HCT116 (cell line): ENCODE results near the gene RTL3. TPM values are rescaled to one million over a fixed set of nuclear protein-coding genes. Genes with fewer than 3 reads are reported as not detected.

ENCODE experiments used
- ATAC-seq: fragments of 200-7000 bp; cut with Tn5 transposase; 2 replicates; pipeline ENCODE4 v1.9.1; 2020; ENCODE audit warnings: mild to moderate bottlenecking, moderate library complexity
- BruUV-seq: library from RNA; stranded (reverse); fragments of 400-500 nt; replicated peaks from 2 replicates; lab custom pipeline; 2021; lab: Mats Ljungman, UMichigan
- CTCF ChIA-PET: fragments of 300-600 bp; sonication (Branson Sonifier 250); formaldehyde crosslinking; loops from one replicate; lab custom pipeline; 2021; ENCODE audit warnings: antibody characterized with exemption; lab: Charles Lee
- POLR2A ChIA-PET: fragments of 300-600, 350-600 bp; sonication (Branson Sonifier 250); formaldehyde crosslinking; loops from one replicate; lab custom pipeline; 2021; ENCODE audit warnings: antibody characterized with exemption; lab: Charles Lee
- RAD21 ChIA-PET, 2 experiments: fragments of 300-600 bp; sonication (Branson Sonifier 250); formaldehyde crosslinking; loops; one replicate each; lab custom pipeline; 2023; ENCODE audit warnings: low total read pairs in 2 of 2; ENCODE audit not compliant: uncharacterized antibody in 2 of 2, unreplicated experiment in 2 of 2, low non-redundant PET in 1 of 2; lab: Charles Lee
- DNase-seq: peaks from one replicate; pipeline ENCODE4 v3.0.0-alpha.2; 2010; ENCODE audit warnings: low read depth, low spot score
- H2AFZ ChIP-seq: fragments of 200-600 bp; shearing (Covaris generic), sonication (generic); 2 replicates; pipeline ENCODE4 v1.6.1; 2017; ENCODE audit warnings: low read depth, mixed run types, mixed read lengths, antibody characterized with exemption, low read length; ENCODE audit not compliant: poor library complexity, severe bottlenecking
- H3K27ac ChIP-seq: 2 replicates; pipeline ENCODE4 v1.5.1; 2012; ENCODE audit warnings: low read depth, low read length
- H3K27me3 ChIP-seq: fragments of 200-600 bp; sonication (generic); 2 replicates; pipeline ENCODE4 v1.6.1; 2016; ENCODE audit warnings: mixed run types, low read length, mixed read lengths; ENCODE audit not compliant: insufficient read depth
- H3K36me3 ChIP-seq, 2 experiments: fragments of 200-500 bp in 1 of 2; fragments of 200-600 bp in 1 of 2; sonication (Bioruptor generic) in 1 of 2; sonication (generic) in 1 of 2; 2 replicates each; pipeline versions ENCODE4 v1.5.1 to v1.6.1; 2014 to 2016; ENCODE audit warnings: low read length in 2 of 2, inconsistent platforms in 1 of 2, mixed read lengths in 1 of 2, mixed run types in 1 of 2; ENCODE audit not compliant: insufficient read depth in 2 of 2, control insufficient read depth in 1 of 2
- H3K4me1 ChIP-seq, 2 experiments: fragments of 200-600 bp in 1 of 2; sonication (generic) in 1 of 2; 2 replicates each; pipeline versions ENCODE4 v1.5.1 to v1.6.1; 2012 to 2017; ENCODE audit warnings: low read length in 2 of 2, inconsistent platforms in 1 of 2, mild to moderate bottlenecking in 1 of 2, mixed read lengths in 1 of 2, mixed run types in 1 of 2, moderate library complexity in 1 of 2; ENCODE audit not compliant: insufficient read depth in 2 of 2, control insufficient read depth in 1 of 2
- H3K4me2 ChIP-seq: fragments of 200-600 bp; sonication (generic); 2 replicates; pipeline ENCODE4 v1.6.1; 2017; ENCODE audit warnings: mixed run types, low read length, mixed read lengths
- H3K4me3 ChIP-seq, 2 experiments: fragments of 200-600 bp in 1 of 2; sonication (generic) in 1 of 2; replicated peaks in 1 of 2; 2 replicates each; pipeline ENCODE4 v1.5.1; 2011 to 2016; ENCODE audit warnings: low read length in 2 of 2, control low read depth in 1 of 2, low read depth in 1 of 2, mild to moderate bottlenecking in 1 of 2, mixed read lengths in 1 of 2, mixed run types in 1 of 2
- H3K79me2 ChIP-seq: fragments of 200-600 bp; sonication (generic); 2 replicates; pipeline ENCODE4 v1.6.1; 2017; ENCODE audit warnings: mild to moderate bottlenecking, mixed run types, low read length, moderate library complexity, mixed read lengths; ENCODE audit not compliant: insufficient read depth
- H3K9ac ChIP-seq: fragments of 200-600 bp; sonication (generic); 2 replicates; pipeline ENCODE4 v1.6.1; 2016; ENCODE audit warnings: low read length, mixed read lengths
- H3K9me2 ChIP-seq: fragments of 200-600 bp; sonication (generic), shearing (Covaris generic); 2 replicates; pipeline ENCODE4 v1.6.1; 2017; ENCODE audit warnings: mixed run types, mild to moderate bottlenecking, moderate library complexity; ENCODE audit not compliant: insufficient read depth
- H3K9me3 ChIP-seq, 2 experiments: fragments of 200-500 bp in 1 of 2; fragments of 200-600 bp in 1 of 2; sonication (Bioruptor generic) in 1 of 2; sonication (generic) in 1 of 2; 2 replicates each; pipeline ENCODE4 v1.6.1; 2014 to 2017; ENCODE audit warnings: low read length in 2 of 2, mixed read lengths in 2 of 2, inconsistent platforms in 1 of 2, low read depth in 1 of 2, mild to moderate bottlenecking in 1 of 2, mixed run types in 1 of 2, moderate library complexity in 1 of 2; ENCODE audit not compliant: control insufficient read depth in 1 of 2, insufficient read depth in 1 of 2
- H4K20me1 ChIP-seq: fragments of 200-600 bp; sonication (generic), shearing (Covaris generic); 2 replicates; pipeline ENCODE4 v1.6.1; 2017; ENCODE audit warnings: mixed run types, mild to moderate bottlenecking, moderate library complexity; ENCODE audit not compliant: insufficient read depth
- CEBPB ChIP-seq: IDR thresholded peaks from 2 replicates; pipeline ENCODE4 v1.6.1; 2012; ENCODE audit warnings: low read depth
- CTCF ChIP-seq, 3 experiments: fragments of 200-600 bp in 1 of 3; sonication (generic) in 1 of 3; IDR thresholded peaks in 2 of 3; conservative IDR thresholded peaks in 1 of 3; 2 replicates each; pipeline ENCODE4 v1.5.1; 2012 to 2017; ENCODE audit warnings: low read depth in 2 of 3, low read length in 2 of 3, antibody characterized with exemption in 1 of 3, borderline replicate concordance in 1 of 3, control low read depth in 1 of 3, mild to moderate bottlenecking in 1 of 3, mixed read lengths in 1 of 3, mixed run types in 1 of 3, moderate library complexity in 1 of 3; ENCODE audit not compliant: insufficient read depth in 1 of 3
- EZH2 ChIP-seq: fragments of 200-600 bp; sonication (generic); IDR thresholded peaks from 2 replicates; pipeline ENCODE4 v1.6.1; 2017; ENCODE audit warnings: antibody characterized with exemption, mixed run types
- EZH2phosphoT487 ChIP-seq: fragments of 200-600 bp; IDR thresholded peaks from 2 replicates; pipeline ENCODE4 v1.6.1; 2018; ENCODE audit warnings: antibody characterized with exemption, borderline replicate concordance
- FOSL1 ChIP-seq: IDR thresholded peaks from 2 replicates; pipeline ENCODE4 v1.6.1; 2012; ENCODE audit warnings: low read depth
- JUND ChIP-seq: IDR thresholded peaks from 2 replicates; pipeline ENCODE4 v1.6.1; 2012
- POLR2A ChIP-seq: IDR thresholded peaks from 2 replicates; pipeline ENCODE4 v1.7.0; 2011; ENCODE audit warnings: borderline replicate concordance; ENCODE audit not compliant: insufficient read depth, insufficient read length; ENCODE audit errors: extremely low read depth
- POLR2AphosphoS5 ChIP-seq: IDR thresholded peaks from 2 replicates; pipeline ENCODE4 v1.6.1; 2011; ENCODE audit warnings: mild to moderate bottlenecking, low read depth, low read length, moderate library complexity
- REST ChIP-seq: IDR thresholded peaks from 2 replicates; pipeline ENCODE4 v1.6.1; 2012; ENCODE audit warnings: low read depth
- SP1 ChIP-seq: IDR thresholded peaks from 2 replicates; pipeline ENCODE4 v1.6.1; 2012; ENCODE audit warnings: low read depth
- TCF7L2 ChIP-seq: IDR thresholded peaks from 2 replicates; pipeline ENCODE4 v1.7.0; 2011; ENCODE audit warnings: borderline replicate concordance, inconsistent platforms; ENCODE audit not compliant: insufficient read depth, insufficient read length; ENCODE audit errors: extremely low read depth
- YY1 ChIP-seq: IDR thresholded peaks from 2 replicates; pipeline ENCODE4 v1.6.1; 2011; ENCODE audit warnings: low read length, low read depth, moderate library complexity, mild to moderate bottlenecking; ENCODE audit not compliant: insufficient replicate concordance; ENCODE audit errors: extremely low read depth
- ZBTB33 ChIP-seq: IDR thresholded peaks from 2 replicates; pipeline ENCODE4 v1.6.1; 2011; ENCODE audit warnings: mild to moderate bottlenecking, low read length, moderate library complexity; ENCODE audit not compliant: insufficient replicate concordance; ENCODE audit errors: extremely low read depth
- intact Hi-C: fragments of 100-400 bp; cut with micrococcal nuclease; formaldehyde crosslinking; loops from 2 replicates; pipeline ENCODE4 v1.10.0; 2022
- total RNA-seq: library from RNA; stranded (reverse); gene quantifications from one replicate; pipeline ENCODE4 v1.2.1, GENCODE V29; 2021; ENCODE audit not compliant: unreplicated experiment

Gene RTL3
- total RNA-seq, 1 experiment from 2014 or later, result not detected

GRCh38 chrX:78693536-78693935 lies 34.4 kb upstream of the RTL3 start:
- BruUV-seq, result no TSS peak
- CTCF ChIA-PET, result no interaction called here
- no peaks in the 10 kb centered on the region for H3K4me1 ChIP-seq
- POLR2A ChIA-PET, result no interaction called here
- H3K27ac ChIP-seq, result no peak overlapping the region
- no peak for TF ChIP-seq YY1
- no peak for TF ChIP-seq CEBPB
- no peak for TF ChIP-seq CTCF (IDR thresholded peaks at IDR 0.05 in 2 of 3, conservative IDR thresholded peaks at IDR 0.05 in 1 of 3; ENCODE audit: borderline replicate concordance in 1 of 3, insufficient read depth in 1 of 3, low read depth in 2 of 3, low read length in 2 of 3)
- no peak for TF ChIP-seq FOSL1
- TF ChIP-seq TCF7L2, result no peak
- no peak for TF ChIP-seq POLR2A
- no peak for TF ChIP-seq ZBTB33
- TF ChIP-seq EZH2phosphoT487, result no peak
- no peak for TF ChIP-seq EZH2
- no peak for TF ChIP-seq SP1
- TF ChIP-seq REST, result no peak
- no peak for TF ChIP-seq POLR2AphosphoS5
- TF ChIP-seq JUND, result no peak
- no peaks in the 10 kb centered on the region for H3K79me2 ChIP-seq
- no peak overlapping the region for H2AFZ ChIP-seq
- DNase-seq, result no peak
- no peaks in the 10 kb centered on the region for H3K9me2 ChIP-seq
- H3K9me3 ChIP-seq, result no peaks in the 10 kb centered on the region
- H3K4me2 ChIP-seq, result no peak overlapping the region
- intact Hi-C loops, result no loop called here
- H4K20me1 ChIP-seq, result no peaks in the 10 kb centered on the region
- no peaks in the 10 kb centered on the region for H3K36me3 ChIP-seq
- no peak overlapping the region for H3K4me3 ChIP-seq
- no peak for ATAC-seq
- no peaks in the 10 kb centered on the region for H3K27me3 ChIP-seq
- RAD21 ChIA-PET, result no interaction called here
- no peak overlapping the region for H3K9ac ChIP-seq
